ENCODE results near the gene PGM2.

DNA sequence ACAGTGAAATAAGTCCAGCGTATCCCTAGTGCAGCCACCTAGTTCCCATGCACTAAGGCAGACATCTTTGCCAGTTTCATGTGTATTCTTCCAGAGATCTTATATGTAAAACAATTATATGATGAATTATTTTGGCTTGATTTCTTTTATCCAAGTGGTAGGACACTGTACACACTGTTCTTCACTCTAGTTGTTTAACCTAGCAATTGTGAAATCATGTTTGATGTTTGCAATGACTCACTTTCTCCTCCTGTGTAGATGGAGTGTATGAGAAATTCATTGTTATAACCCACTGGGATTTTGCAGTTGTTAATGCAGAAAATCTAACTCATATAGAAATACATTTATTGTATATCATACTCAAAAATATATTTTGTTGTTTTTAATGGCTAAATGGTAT lies 46.9 kb downstream of the PGM2 start:
- TF ChIP-seq POLR2A (IDR thresholded peaks at IDR 0.05) = no peak
- TF ChIP-seq, protein P1, sequence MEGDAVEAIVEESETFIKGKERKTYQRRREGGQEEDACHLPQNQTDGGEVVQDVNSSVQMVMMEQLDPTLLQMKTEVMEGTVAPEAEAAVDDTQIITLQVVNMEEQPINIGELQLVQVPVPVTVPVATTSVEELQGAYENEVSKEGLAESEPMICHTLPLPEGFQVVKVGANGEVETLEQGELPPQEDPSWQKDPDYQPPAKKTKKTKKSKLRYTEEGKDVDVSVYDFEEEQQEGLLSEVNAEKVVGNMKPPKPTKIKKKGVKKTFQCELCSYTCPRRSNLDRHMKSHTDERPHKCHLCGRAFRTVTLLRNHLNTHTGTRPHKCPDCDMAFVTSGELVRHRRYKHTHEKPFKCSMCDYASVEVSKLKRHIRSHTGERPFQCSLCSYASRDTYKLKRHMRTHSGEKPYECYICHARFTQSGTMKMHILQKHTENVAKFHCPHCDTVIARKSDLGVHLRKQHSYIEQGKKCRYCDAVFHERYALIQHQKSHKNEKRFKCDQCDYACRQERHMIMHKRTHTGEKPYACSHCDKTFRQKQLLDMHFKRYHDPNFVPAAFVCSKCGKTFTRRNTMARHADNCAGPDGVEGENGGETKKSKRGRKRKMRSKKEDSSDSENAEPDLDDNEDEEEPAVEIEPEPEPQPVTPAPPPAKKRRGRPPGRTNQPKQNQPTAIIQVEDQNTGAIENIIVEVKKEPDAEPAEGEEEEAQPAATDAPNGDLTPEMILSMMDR (IDR thresholded peaks at IDR 0.05) = no peak
